ENCODE data around the gene NAALADL1.
A peak's percentile ranks its signal among the peaks of the same experiment; 100 is the strongest.

Gene NAALADL1

GRCh38 chr11:65040847-65041622 lies 17.3 kb downstream of the NAALADL1 start, which contains the start of gene SAC3D1 (continued):
- TF ChIP-seq ZSCAN4 (tag by site-specific recombination; IDR thresholded peaks at IDR 0.05) (no peak), ZNF10 (tag by site-specific recombination; IDR thresholded peaks at IDR 0.05) (peak; percentile 65; the same call in 1 of the 2 replicates), ZNF610 (tag by site-specific recombination; IDR thresholded peaks at IDR 0.05; ENCODE audit: borderline replicate concordance) (peak; percentile 58; the same call in 1 of the 2 replicates)

DNA sequence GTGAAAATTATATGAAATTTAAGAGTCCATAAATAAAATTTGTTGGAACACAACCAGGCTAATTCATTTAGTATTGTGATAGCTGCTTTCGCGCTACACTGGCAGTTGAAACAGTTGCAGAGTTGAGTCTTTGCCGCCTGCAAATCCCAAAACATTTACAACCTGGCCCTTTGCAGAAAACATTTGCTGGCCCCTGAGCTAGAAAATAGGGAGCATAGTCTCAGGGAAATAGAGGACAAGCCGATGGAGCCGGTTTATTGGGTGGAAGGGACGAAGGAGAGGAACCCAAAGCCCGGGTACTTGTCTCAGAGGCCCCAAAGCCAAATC lies 17.9 kb downstream of the NAALADL1 start:
- POLR2A ChIA-PET, result interaction anchor here (0.8 to 2.1 kb wide), 12 partner anchors 9 to 123 kb away, joined by 3 to 17 read pairs (median 5); partner anchors contain the start of genes ARL2, ATG2A, CDCA5 and FAU
- no peaks in the 10 kb centered on the region for H3K4me1 ChIP-seq (ENCODE audit: control insufficient read depth, insufficient read depth, low read length)
- H3K9me3 ChIP-seq (ENCODE audit: control insufficient read depth, insufficient read depth, low read depth, low read length), result no peaks in the 10 kb centered on the region
- peak overlapping the region; percentile 75 for H3K27ac ChIP-seq (ENCODE audit: extremely low read depth, low read depth, low read length)
- TF ChIP-seq ZBTB8A (tag by site-specific recombination; IDR thresholded peaks at IDR 0.05) (no peak), ZNF366 (tag by site-specific recombination; conservative IDR thresholded peaks at IDR 0.05) (0 out of 2 replicates have a peak, but pooled peaks have one; percentile 41), ZSCAN4 (tag by site-specific recombination; IDR thresholded peaks at IDR 0.05) (no peak), IKZF3 (tag by site-specific recombination; IDR thresholded peaks at IDR 0.05) (peak; percentile 54; the same call in 1 of the 2 replicates), ZNF335 (tag by site-specific recombination; conservative IDR thresholded peaks at IDR 0.05) (peak; percentile 48; the same call in 1 of the 2 replicates), OSR2 (tag by site-specific recombination; IDR thresholded peaks at IDR 0.05) (no peak), ZNF768 (tag by site-specific recombination; IDR thresholded peaks at IDR 0.05) (no peak)
- peak overlapping the region; percentile 80 for H3K4me3 ChIP-seq (ENCODE audit: low read depth, low read length)
- CTCF ChIA-PET, result interaction anchor here (0.6 to 1.6 kb wide), 6 partner anchors 9 to 171 kb away, joined by 3 to 5 read pairs (median 4); partner anchors contain the start of genes ARL2 and CDCA5
- H3K36me3 ChIP-seq (ENCODE audit: control insufficient read depth in 2 of 2, insufficient read depth in 1 of 2, low read length in 2 of 2), result peaks cover 0 to 47% of the 10 kb centered on the region in 2 experiments; a peak in 2 of 3 replicates

DNA sequence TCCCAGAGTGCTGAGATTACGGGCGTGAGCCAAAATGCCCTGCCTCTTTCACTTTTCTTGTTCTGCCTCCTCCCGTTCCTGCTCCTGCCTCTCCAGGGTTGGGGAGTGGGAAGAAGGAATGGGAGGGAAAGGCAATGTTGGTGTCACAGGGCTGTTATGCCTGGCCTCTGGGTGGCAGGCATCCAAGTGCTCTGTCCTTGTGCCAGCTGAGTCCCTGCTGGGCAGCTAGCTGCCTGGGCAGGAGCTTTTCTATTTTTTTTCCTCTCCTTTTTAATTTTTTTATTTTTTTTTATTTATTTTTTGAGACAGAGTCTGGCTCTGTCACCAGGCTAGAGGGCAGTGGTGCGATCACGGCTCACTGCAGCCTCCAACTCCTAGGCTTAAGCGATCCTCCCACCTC lies 21.4 kb downstream of the NAALADL1 start:
- H3K4me1 ChIP-seq (ENCODE audit: control insufficient read depth, insufficient read depth, low read length), result no peaks in the 10 kb centered on the region
- peaks cover 0 to 53% of the 10 kb centered on the region in 2 experiments; a peak in 2 of 3 replicates for H3K36me3 ChIP-seq (ENCODE audit: control insufficient read depth in 2 of 2, insufficient read depth in 1 of 2, low read length in 2 of 2)
- no peak overlapping the region for H3K27ac ChIP-seq (ENCODE audit: extremely low read depth, low read depth, low read length)
- no peak for TF ChIP-seq ZNF37A (tag by site-specific recombination; IDR thresholded peaks at IDR 0.05)
- TF ChIP-seq ZNF626 (tag by site-specific recombination; IDR thresholded peaks at IDR 0.05), result no peak
- TF ChIP-seq ZNF18 (tag by site-specific recombination; IDR thresholded peaks at IDR 0.05), result no peak
- TF ChIP-seq KLF8 (tag by site-specific recombination; IDR thresholded peaks at IDR 0.05), result no peak
- TF ChIP-seq ZFP3 (tag by site-specific recombination; IDR thresholded peaks at IDR 0.05; ENCODE audit: low read depth), result no peak
- TF ChIP-seq ZNF350 (tag by site-specific recombination; IDR thresholded peaks at IDR 0.05), result no peak
- no peak for TF ChIP-seq GLI4 (tag by site-specific recombination; IDR thresholded peaks at IDR 0.05)
- TF ChIP-seq, protein P1, sequence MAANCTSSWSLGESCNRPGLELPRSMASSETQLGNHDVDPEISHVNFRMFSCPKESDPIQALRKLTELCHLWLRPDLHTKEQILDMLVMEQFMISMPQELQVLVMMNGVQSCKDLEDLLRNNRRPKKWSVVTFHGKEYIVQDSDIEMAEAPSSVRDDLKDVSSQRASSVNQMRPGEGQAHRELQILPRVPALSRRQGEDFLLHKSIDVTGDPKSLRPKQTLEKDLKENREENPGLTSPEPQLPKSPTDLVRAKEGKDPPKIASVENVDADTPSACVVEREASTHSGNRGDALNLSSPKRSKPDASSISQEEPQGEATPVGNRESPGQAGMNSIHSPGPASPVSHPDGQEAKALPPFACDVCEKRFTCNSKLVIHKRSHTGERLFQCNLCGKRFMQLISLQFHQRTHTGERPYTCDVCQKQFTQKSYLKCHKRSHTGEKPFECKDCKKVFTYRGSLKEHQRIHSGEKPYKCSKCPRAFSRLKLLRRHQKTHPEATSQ (tag by site-specific recombination; IDR thresholded peaks at IDR 0.05), result no peak
- no peak overlapping the region for H3K4me3 ChIP-seq (ENCODE audit: low read depth, low read length)
- POLR2A ChIA-PET, result no interaction called here
- CTCF ChIA-PET, result no interaction called here
- H3K9me3 ChIP-seq (ENCODE audit: control insufficient read depth, insufficient read depth, low read depth, low read length), result no peaks in the 10 kb centered on the region

All from HEK293 (cell line).